GM21390 (cell line): ENCODE measurements around the gene SRPK2.
A peak's percentile ranks its signal among the peaks of the same experiment; 100 is the strongest.

Source experiments
- ATAC-seq: cut with Tn5 transposase; IDR thresholded peaks from one replicate; pipeline ENCODE4 v1.9.1; 2021; ENCODE audit not compliant: unreplicated experiment

Gene SRPK2

GRCh38 chr7:105105579-105105978 is 283.1 kb downstream of the SRPK2 start:
- no peak for ATAC-seq

- no peak for ATAC-seq
These were observed 286.0 kb downstream of the SRPK2 start for GRCh38 chr7:105102557-105103352.

- ATAC-seq = peak; percentile 53
These were observed 286.9 kb downstream of the SRPK2 start for GRCh38 chr7:105101864-105102263.

GRCh38 chr7:105098863-105099515 is 289.7 kb downstream of the SRPK2 start:
- ATAC-seq = peak; percentile 71

GRCh38 chr7:105097619-105098018 is 291.1 kb downstream of the SRPK2 start:
- no peak for ATAC-seq

GRCh38 chr7:105096306-105096705 is 292.4 kb downstream of the SRPK2 start:
- ATAC-seq = no peak

- no peak for ATAC-seq
These were observed 293.8 kb downstream of the SRPK2 start for GRCh38 chr7:105094966-105095365.

- no peak for ATAC-seq
These were observed 300.3 kb downstream of the SRPK2 start for GRCh38 chr7:105088456-105088855.

- ATAC-seq = no peak
These were observed 300.7 kb downstream of the SRPK2 start for GRCh38 chr7:105087981-105088380.

GRCh38 chr7:105086850-105087249 is 301.9 kb downstream of the SRPK2 start:
- ATAC-seq = no peak

GRCh38 chr7:105084581-105084980 is 304.1 kb downstream of the SRPK2 start:
- ATAC-seq = no peak

GRCh38 chr7:105079348-105079747 is 309.4 kb downstream of the SRPK2 start:
- ATAC-seq = no peak

GRCh38 chr7:105073143-105073542 is 315.6 kb downstream of the SRPK2 start:
- no peak for ATAC-seq

- no peak for ATAC-seq
These were observed 319.8 kb downstream of the SRPK2 start for GRCh38 chr7:105068886-105069285.

GRCh38 chr7:105067691-105068090 is 321.0 kb downstream of the SRPK2 start:
- no peak for ATAC-seq
